Inflammatory macrophage treated with lipopolysaccharide for 1 hour (primary cell): ENCODE data around the gene TUSC1.
A peak's percentile ranks its signal among the peaks of the same experiment; 100 is the strongest.
"Not testable (repeated sequence)": the region's sequence is repeated elsewhere in the genome, so short reads cannot be mapped to it uniquely, and the experiment has no call there.

Source experiments
- DNase-seq, 2 donors: peaks; one replicate each; pipeline ENCODE4 v3.0.0-alpha.2; 2020 to 2022

TUSC1 gene

DNA sequence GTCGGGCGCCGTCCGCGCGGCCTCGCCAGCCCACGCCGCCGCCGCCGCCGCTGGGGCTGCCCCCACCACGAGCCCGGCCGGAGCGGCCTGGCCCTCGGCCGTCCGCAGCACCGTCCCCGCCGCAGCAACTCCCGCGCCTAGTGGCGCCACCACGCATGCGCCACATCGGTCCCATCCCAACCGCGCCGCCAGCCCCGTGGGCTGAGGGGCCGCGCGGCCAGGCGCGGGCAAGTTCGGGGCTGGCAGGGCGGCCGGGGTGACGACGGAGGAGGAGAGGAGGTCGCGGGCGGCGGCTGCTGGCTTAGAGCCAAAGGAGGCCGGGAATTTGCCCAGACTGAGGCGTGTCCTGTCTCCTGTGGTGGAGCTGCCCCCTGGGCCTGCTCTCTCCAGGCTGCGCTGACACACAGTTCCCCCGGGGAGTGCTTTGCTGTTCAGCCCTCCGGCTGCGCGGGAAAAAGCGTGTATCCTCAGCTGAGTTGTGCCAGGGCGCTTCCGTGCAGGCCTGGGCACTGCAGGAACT is at the start of gene TUSC1:
TUSC1 (minus strand) TSS at position 298 of the 520 bp plus-strand sequence; CDS start at position 166, 132 bp downstream.
- DNase-seq, result peak; percentile 44 to 50

DNA sequence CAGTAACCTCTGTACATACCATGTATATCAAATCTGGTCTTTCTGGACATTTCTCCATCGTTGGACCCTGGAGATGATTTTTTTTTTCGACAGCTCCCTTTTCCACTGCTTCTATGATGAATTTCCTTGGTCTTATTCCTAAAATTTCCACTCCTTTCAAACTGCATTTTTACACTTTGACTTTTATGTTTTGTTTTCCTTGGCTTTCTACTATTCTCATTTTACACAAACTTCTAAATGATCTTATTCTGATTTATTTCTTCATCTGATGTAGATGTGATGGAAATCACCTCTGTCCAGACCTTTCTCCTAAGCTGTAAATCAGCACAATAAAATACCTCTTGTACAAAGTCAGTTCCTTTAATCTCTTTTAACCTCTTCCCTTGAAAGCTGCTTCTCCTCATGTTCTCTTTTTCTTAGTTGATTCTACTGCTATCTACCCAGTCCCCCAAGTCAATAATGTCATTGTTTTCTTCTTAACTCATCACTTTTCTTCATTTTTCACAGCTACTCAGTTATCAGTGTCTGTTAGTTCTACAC is 48.7 kb upstream of the TUSC1 start:
- DNase-seq, result no peak

DNA sequence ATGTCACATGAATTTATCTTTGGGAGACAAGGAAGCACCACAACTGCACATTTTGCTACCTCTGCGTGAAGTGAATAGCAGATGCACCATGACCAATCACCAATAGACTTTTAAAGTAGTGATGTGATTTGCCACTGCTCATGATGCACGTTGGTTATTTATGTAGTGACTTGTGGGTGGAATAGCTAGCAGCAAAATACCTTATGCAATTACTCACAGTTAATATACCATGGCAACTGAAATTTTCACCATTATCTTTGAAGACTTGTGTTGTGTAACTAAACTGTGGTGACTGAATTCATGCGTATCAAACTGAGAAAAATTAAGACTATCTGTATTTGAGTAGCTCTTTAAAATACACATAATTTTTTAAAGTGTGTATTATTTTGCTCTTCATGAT is 46.2 kb upstream of the TUSC1 start:
- DNase-seq, result no peak

DNA sequence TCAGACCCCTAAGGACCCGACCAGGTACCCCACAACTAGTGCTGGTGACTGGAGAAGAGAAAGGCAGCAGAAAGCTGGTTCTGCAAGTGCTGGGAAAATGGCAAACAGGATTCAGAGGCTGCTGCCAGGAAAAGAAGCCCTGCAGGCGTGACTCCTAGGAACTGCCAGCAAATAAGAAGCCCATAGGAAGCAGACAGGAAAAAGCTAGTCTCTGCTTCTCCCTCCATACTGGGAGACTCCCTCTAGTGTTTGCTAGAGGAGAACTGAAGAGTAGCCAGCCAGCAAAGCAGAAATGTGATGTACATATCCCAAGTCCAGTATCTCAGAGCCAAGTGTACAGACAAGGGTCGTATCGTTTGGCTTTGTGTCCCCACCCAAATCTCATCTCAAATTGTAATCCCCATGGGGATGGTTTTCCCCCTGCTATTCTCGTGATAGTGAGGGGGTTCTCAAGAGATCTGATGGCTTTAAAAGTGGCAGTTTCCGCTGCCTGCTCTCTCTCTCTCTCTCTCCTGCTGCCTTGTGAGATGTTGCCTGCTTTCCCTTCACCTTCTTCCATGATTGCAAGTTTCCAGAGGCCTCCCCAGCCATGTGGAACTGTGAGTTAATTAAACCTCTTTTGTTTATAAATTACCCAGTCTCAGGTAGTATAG is 38.1 kb upstream of the TUSC1 start:
- DNase-seq, result no peak

DNA sequence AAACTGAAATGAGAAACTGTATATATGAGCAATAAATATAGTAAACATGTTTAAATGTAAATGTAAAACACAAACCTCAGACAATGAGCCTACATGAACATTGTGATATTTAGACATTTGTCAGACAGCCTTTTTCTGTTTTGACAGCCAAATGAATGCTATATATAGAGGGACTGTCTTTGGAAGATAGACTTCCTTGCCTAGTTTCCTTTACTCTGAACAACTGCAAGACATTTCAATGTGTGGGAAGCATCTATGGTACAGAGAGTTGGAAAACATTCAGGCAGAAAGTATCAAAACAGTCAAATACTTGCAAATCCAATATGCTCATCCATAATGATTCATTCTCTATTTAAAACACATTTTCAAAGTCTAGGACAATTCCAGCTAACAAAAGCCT is 31.7 kb upstream of the TUSC1 start:
- DNase-seq, result no peak

DNA sequence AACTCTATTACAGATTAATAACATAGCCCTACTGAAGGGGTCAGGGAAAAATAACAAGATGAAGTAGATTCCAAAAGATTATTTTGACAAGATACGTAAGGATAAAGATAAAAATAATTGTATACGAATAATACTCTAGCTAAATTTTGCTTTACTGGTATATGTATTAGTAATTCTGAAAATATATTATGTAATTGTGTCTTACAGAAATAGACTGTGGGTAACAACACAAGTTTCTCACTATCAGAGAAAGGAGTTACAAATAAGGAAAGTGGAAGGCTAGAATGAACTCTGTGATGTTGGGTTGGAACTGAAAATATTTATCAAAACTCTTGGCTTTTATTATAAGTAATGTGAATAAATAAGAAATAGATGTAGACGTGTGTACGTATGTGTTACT is 26.6 kb upstream of the TUSC1 start:
- no peak for DNase-seq

DNA sequence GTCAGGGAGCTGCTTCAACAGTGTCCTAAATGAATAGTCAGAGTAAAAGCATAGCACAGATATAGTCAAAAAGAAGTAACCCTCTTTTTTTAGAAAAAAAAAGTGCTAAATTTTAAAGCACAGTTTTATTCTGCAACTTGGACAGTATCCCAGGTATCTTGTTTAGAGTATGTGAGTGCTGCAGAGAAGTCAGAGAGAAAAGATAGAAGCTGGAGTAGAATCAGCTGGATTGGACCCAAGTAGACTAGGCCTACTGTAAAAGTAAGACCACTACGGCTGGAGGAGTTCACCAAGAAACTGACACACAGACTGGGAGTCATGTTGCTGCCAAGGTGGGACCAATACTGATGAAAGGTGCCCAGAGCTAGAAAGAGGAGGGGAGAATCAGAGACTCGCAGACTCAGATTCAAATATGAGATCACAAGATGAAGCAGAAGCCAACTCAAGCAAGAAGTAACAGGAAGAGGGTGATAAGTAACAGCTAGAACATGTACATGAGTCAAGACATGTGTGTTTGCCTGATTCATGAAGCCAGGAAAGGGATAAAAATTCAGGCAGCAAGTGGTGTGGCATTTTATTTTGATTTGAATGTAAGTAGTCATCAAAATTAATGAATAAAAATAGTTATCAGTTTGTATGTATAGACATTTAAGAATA is 25.6 kb upstream of the TUSC1 start:
- DNase-seq, result no peak

DNA sequence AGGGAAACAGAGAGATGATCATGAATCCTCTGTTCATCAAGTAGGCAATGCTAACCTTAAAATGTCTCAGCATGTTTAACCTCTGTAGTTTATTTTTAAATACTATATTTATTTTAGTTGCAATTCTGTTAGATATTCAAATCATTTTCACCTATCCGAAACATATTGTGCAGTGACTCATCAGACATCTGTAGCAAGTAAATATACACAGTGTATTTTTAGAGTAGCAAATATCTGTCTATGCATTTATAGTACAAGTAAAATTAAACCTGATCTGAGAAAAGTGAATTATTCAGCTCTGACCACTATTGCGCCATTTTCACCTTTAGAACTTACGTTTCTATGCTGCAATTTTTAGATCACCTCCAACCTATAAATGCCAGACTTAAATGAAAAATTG is 24.3 kb upstream of the TUSC1 start:
- DNase-seq, result no peak

DNA sequence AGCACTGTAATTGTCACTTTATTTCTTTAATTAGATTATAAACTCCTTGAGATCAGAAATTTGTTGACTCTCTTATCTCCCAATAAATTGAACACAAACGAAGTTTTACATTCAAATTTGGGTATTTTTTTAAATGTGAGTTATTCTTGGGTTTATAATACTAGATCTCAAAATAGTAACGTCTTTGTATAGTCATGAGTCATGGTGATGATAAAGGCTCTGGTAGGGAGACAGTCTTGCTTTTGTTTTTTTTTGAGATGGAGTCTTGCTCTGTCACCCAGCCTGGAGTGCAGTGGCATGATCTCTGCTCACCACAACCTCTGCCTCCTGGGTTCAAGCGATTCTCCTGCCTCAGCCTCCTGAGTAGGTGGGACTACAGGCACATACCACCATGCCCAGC is 22.7 kb upstream of the TUSC1 start:
- not testable (repeated sequence) for DNase-seq

DNA sequence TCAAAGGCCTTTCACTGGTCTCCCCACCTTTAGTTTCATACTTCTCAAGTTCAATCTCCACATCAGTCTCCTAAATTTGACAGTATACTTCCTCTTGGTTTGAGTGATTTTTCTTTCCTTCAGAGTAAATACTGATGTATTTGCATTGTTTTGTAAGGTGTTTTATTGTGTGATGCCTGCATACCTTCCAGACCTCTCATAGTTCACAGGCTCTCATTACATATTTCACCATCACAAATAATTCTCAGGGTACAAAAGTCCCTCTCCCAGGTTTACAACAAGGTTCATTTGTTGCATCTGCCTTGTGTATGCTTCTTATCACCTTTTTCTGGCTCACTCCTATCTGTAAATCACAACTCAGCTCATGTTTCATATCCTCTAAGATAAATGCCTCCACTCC is 22.2 kb upstream of the TUSC1 start:
- DNase-seq, result no peak

DNA sequence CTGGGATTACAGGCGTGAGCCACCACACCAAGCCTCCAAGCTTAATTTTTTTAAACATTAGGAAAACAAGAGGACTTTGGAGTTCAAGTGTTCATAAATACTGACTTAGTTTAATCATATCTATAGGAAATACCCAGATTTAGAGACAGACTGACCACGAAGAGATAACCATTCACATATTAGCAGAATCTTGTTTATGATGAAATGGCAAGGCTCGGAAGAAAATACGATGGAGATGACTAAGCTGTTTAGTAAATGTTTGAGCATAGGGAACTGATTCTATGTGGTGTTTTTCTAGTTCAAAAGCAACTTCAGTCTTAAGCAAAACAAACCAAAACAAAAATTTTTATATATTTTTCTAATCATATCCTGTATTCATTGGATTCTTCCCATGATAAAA is 13.5 kb upstream of the TUSC1 start:
- no peak for DNase-seq

DNA sequence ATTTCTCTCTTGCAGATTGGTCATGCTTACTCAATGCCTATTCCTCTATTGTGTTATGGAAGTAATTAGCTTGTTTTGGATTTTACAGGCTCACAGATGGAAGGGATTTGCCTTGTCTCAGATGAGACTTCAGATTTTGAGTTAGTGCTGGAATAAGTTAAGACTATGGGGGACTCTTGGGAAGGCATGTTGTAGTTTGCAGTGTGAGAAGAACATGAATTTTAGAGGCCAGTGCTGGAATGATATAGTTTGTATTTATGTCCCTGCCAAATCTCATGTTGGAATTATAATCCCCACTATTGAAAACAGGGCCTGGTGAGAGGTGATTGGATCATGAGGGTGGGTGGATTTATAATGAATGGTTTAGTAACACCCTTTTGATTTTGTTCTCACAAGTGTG is 6.1 kb upstream of the TUSC1 start:
- DNase-seq, result no peak

DNA sequence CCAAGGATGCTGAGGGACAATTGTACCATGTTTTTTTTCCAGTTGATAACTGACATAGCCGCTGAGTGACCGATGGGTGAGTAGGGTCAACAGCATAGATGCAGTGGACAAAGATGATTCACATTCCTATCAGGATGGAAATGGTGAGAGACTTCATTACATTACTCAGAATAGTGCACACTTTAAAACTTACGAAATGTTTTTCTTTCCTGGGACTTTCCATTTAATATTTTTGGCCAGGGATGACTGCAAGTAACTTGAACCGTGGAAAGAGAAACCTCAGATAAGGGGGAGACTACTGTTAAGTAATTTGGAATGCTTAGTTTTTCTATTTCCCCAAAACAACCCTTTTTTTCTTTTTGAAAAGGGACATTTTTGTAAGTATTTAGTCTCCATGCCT is 3.0 kb upstream of the TUSC1 start:
- peak; percentile 3 to 9 for DNase-seq

DNA sequence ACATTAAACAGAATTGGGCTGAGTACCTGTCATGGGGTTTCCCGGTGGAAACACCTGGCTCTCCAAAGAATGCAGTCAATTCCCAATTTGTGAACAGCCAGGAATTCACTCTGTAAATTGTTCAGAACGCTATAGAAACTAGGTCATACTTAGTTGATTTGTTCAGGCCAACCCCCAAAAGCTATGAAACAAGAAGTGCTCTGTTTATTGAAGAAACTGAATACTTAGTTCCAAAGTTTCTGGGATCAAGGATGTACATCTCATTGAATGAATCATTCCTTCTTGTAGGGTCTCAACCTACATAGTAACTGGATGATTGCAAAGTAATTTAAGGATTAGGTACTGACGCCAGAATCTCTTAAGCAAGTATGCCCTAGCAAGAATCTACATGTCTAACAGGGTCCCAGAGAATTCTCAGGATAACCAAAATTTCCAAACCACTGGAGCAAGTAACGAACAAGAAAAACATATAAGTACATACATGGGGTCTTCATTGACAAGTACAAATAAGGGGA is 659 bp upstream of the TUSC1 start:
- DNase-seq, result no peak

DNA sequence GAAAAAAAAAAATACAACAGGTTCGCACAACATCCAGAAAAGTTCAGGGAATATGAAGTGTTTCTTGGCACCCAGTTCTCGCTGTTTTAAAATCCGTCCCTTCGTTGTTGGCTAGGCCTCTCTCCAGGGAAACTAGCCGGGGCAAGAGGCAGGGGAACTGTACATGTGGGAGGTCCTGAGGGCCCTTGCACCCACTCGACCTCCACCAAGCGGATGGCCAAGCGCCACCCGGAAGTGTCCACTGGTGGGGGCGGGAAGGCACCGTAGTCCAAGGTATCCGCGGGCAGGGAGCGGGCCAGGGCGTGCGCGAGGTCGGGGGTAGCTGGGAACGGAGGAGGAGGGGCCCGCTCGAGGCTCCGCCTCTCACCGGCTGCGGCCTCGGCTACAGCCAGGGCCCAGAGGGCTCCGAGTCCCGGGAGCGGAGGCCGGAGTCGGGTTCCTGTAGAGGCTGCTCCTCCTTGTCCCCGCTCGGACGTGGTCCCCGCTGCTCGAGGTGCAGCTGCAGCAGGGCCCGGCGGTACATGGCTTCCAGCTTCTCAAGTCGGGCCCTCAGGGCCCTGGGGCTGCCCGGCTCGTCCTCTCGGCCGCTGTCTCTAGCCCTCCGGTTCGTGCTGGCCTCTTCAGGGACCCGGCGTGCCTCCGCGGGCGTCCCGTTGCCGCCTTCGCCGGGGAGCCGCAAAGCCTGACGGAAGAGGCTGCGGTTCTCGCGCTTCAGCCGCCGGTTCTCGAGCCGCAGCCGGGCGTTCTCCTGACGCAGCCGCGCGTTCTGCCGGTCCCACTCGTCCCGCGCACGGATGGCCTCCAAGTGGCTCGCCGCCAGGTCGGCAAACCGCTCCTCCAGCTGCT is 720 bp downstream of the TUSC1 start:
- DNase-seq, result peak; percentile 24 to 29

DNA sequence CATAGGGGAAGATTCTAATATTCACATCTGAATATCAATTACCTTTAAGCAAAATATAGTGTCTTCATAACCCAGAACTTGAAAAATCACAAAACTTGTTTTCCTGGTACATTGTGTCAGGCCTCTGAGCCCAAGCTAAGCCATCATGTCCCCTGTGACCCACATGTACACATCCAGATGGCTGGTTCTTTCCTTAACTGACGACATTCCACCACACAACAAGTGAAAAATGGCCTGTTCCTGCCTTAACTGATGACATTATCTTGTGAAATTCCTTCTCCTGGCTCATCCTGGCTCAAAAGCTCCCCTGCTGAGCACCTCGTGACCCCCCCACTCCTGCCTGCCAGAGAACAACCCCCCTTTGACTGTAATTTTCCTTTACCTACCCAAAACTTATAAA is 2.4 kb downstream of the TUSC1 start:
- not testable (repeated sequence) for DNase-seq

DNA sequence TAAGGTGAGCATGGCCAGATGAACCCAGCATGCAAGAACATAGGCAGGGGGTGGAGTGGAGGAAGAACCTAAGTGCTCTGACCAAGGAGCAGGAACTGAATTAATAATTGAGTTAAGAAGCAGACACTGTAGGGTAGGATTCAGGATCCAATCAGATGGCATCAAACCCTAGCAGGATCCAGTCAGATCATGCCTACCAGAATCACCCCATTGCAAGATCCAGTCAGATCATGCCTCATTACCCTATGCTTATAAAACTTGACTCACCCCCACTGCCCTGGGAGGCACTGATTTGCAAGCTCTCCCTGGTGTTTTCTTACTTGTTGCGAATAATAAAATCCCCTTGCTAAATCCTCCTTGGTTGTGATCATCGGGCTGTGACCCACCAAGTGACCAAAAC is 19.7 kb downstream of the TUSC1 start:
- DNase-seq, result no peak

DNA sequence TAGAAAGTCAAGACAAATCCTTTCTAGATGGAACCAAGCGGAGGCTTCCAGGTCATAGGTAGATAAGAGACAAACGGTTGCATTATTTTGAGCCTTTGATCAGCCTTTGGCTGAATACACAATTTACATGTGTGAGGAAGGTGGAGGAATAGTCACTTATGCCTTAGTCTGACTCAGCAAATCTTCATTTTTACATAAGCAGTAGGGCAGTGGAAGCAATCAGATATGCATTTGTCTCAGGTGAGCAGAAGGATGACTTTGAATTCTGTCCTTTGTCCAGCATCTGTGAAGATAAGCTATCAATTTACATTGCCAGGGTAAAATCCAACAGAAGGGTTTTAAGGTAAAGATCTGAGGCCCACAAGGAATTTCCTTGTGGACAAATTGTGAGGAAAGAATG is 23.8 kb downstream of the TUSC1 start:
- no peak for DNase-seq

DNA sequence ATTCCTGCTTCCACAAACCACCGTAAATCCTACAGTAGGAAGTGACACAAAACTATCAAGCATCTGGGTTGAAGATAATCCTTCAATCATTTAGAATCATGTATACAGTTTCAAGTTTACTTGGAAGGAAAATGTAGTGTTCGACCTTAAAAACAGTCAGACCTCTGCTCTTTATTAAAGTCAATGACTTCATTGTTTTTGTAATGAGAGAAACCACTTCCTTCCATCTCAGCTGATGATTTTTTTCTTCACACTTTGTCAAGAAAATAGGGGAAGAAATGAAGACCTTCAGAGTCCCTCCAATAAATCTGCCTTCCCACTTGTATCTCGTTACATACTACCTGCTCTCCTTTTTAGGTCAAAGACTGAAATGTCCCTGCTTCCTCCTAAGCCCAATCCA is 30.1 kb downstream of the TUSC1 start:
- no peak for DNase-seq

DNA sequence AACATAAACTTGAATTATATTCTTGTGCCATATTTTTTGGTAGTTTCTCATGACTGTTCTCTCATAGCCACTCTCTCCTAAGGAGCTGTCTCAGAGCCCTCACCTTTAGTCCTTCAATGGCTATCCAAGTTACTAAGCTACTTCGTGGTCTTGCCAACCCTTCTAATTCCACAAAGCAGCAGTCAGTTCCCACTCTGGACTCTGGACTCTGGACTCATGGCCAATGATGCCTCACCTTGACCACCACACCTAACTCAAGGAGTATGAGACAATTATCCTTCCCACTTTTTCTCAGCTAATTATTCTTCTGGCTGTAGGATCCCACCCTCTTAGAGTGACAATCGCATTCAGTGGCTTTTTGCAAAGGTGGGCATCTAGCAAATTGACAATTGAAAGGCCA is 42.2 kb downstream of the TUSC1 start:
- DNase-seq, result no peak

DNA sequence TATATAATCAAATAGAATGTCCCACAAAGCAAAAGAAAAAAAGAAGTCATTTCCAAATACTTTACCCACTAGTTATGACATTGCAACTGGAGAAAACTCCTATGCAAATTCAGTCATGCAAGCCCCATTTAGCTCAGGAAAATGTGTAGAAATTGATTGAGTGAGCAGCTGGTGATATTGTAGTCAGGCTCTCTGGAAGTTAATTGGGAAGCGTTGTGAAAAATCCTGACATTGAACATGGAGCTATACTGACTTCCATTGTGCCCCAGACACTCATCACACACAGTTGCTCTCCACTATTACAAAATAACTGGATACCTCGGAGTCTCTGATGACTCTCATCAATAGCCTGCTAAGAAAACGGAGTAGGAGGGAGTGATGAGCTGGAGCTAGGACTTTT is 49.0 kb downstream of the TUSC1 start:
- DNase-seq, result no peak
